Osteoblast (primary cell): ENCODE data around the gene PM20D2. TPM values are rescaled to one million over a fixed set of nuclear protein-coding genes. Genes with fewer than 3 reads are reported as not detected.

Source experiments
- DNase-seq: peaks from one replicate; pipeline ENCODE4 v3.0.0; 2011; ENCODE audit warnings: low spot score, mixed read lengths; ENCODE audit not compliant: insufficient read length; ENCODE audit errors: missing footprints
- H2AFZ ChIP-seq: 2 replicates; pipeline ENCODE4 v1.6.0; 2011; ENCODE audit warnings: mild to moderate bottlenecking, low read length
- H3K27ac ChIP-seq: 2 replicates; pipeline ENCODE4 v1.5.1; 2011; ENCODE audit warnings: mild to moderate bottlenecking, low read depth, low read length, moderate library complexity
- H3K27me3 ChIP-seq: 2 replicates; pipeline ENCODE4 v1.6.0; 2012; ENCODE audit warnings: mild to moderate bottlenecking, control low read depth, inconsistent platforms, low read length, moderate library complexity; ENCODE audit not compliant: insufficient read depth
- H3K36me3 ChIP-seq: 2 replicates; pipeline ENCODE4 v1.5.1; 2011; ENCODE audit warnings: mild to moderate bottlenecking, low read length, control low read depth, moderate library complexity; ENCODE audit not compliant: insufficient read depth
- H3K4me1 ChIP-seq: 2 replicates; pipeline ENCODE4 v1.5.1; 2011; ENCODE audit warnings: mild to moderate bottlenecking, low read length, control low read depth, moderate library complexity; ENCODE audit not compliant: insufficient read depth
- H3K4me2 ChIP-seq: 2 replicates; pipeline ENCODE4 v1.6.0; 2011; ENCODE audit warnings: mild to moderate bottlenecking, low read length; ENCODE audit not compliant: insufficient read depth
- H3K4me3 ChIP-seq: fragments of 200-600 bp; sonication (generic); 3 replicates; pipeline ENCODE4 v1.5.1; 2012; ENCODE audit warnings: mild to moderate bottlenecking, low read length, inconsistent platforms; ENCODE audit not compliant: insufficient read depth
- H3K79me2 ChIP-seq: 2 replicates; pipeline ENCODE4 v1.6.0; 2012; ENCODE audit warnings: mild to moderate bottlenecking, low read length, control low read depth, inconsistent platforms; ENCODE audit not compliant: insufficient read depth
- H3K9me3 ChIP-seq: 2 replicates; pipeline ENCODE4 v1.5.1; 2011; ENCODE audit warnings: low read depth, low read length, control low read depth
- H4K20me1 ChIP-seq: 2 replicates; pipeline ENCODE4 v1.6.0; 2012; ENCODE audit warnings: mild to moderate bottlenecking, low read length, control low read depth; ENCODE audit not compliant: insufficient read depth
- total RNA-seq: library from RNA; depleted of rRNA; stranded (reverse); fragments of >200 nt; gene quantifications from 2 replicates; pipeline ENCODE4 v1.2.3, GENCODE V29; 2012
- TF ChIP-seq, protein P1 (sequence below): IDR thresholded peaks from 2 replicates; pipeline ENCODE4 v1.5.1; 2011; ENCODE audit warnings: mild to moderate bottlenecking, low read depth, low read length, moderate library complexity; ENCODE audit errors: extremely low read depth

Gene PM20D2
- total RNA-seq, 1 donor, result 2.9 TPM

- H3K27ac ChIP-seq, result no peak overlapping the region
- H3K79me2 ChIP-seq, result no peaks in the 10 kb centered on the region
- H3K4me1 ChIP-seq, result no peaks in the 10 kb centered on the region
- H3K27me3 ChIP-seq, result peaks cover 4% of the 10 kb centered on the region
- no peak overlapping the region for H3K4me2 ChIP-seq
- H3K4me3 ChIP-seq, result no peak overlapping the region
- TF ChIP-seq, protein P1, sequence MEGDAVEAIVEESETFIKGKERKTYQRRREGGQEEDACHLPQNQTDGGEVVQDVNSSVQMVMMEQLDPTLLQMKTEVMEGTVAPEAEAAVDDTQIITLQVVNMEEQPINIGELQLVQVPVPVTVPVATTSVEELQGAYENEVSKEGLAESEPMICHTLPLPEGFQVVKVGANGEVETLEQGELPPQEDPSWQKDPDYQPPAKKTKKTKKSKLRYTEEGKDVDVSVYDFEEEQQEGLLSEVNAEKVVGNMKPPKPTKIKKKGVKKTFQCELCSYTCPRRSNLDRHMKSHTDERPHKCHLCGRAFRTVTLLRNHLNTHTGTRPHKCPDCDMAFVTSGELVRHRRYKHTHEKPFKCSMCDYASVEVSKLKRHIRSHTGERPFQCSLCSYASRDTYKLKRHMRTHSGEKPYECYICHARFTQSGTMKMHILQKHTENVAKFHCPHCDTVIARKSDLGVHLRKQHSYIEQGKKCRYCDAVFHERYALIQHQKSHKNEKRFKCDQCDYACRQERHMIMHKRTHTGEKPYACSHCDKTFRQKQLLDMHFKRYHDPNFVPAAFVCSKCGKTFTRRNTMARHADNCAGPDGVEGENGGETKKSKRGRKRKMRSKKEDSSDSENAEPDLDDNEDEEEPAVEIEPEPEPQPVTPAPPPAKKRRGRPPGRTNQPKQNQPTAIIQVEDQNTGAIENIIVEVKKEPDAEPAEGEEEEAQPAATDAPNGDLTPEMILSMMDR, result no peak
- H4K20me1 ChIP-seq, result no peaks in the 10 kb centered on the region
- H3K9me3 ChIP-seq, result no peaks in the 10 kb centered on the region
- H2AFZ ChIP-seq, result no peak overlapping the region
- no peak for DNase-seq
- no peaks in the 10 kb centered on the region for H3K36me3 ChIP-seq
Observed at GRCh38 chr6:89111933-89112332, 33.9 kb upstream of the PM20D2 start.

DNA sequence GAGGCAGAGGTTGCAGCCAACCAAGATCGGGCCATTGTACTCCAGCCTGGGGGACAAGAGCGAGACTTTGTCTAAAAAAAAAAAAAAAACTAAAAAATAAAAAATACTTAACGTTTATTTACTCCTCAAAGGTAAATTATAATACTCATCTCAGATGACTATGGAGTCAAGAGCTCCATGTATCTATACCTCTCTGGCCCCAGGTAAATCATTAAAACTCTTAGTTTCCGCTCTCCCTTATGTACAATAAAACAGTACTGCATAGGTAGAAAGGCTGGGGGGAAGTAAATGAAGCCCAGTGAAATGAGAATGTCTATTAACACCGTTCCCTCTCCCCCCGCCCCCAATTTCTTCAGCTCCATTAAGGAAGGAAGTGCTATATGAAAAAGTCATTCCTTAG lies 29.2 kb upstream of the PM20D2 start:
- no peaks in the 10 kb centered on the region for H3K4me1 ChIP-seq
- peaks cover 21% of the 10 kb centered on the region for H3K27me3 ChIP-seq
- no peaks in the 10 kb centered on the region for H3K79me2 ChIP-seq
- peak overlapping the region; percentile 77 for H3K4me2 ChIP-seq
- peak; percentile 52 for DNase-seq
- H3K36me3 ChIP-seq, result no peaks in the 10 kb centered on the region
- H4K20me1 ChIP-seq, result no peaks in the 10 kb centered on the region
- H3K9me3 ChIP-seq, result no peaks in the 10 kb centered on the region
- no peak overlapping the region for H2AFZ ChIP-seq
- TF ChIP-seq, protein P1, result no peak
- H3K4me3 ChIP-seq, result no peak overlapping the region
- no peak overlapping the region for H3K27ac ChIP-seq

DNA sequence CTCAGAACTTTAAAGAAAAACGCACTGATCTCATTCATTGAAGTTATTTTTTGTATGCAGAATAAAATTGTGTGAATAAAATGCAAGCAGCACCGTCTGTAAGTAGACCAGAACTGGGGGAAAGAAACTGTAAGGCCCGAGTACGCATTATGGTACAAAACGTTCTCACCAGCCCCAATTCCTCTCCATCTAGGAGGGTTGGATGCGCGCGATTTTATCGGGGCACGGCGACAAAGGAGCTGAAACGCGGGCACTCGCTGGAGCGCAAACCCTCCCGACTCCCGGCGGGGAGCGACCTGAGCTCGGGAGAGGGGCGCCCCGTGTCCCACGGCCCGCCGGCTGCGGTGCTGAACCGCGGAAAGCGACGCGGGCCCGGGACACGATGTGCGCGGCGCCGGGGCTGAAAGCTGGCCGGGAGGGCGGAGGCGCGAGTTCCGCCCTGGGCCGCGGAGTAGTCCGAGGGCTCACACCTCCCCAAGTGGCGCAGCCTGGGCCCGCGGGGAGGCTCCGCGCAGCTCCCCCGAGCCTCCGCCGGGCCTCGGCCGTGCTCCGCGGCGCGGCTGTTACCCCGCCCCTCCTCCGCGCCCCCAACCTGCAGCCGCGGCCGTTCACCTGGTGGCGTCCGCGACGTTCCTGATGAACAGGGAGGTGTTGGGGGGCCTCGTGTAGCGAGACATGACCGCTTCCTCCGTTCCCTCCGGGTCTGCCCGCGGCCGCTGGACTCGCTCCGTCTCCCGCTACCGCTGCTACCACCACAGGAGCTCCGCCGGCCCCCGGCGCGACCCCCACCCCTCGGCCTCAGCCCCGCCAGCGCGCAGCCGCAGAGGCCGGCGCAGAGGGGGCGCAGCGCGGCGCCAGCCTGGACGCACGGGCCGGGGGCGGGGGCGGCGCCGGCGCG lies 28.4 kb upstream of the PM20D2 start, which contains the start of gene SRSF12:
SRSF12 (minus strand) TSS at position 861 of the 898 bp plus-strand sequence; CDS start at position 677, 184 bp downstream.
- TF ChIP-seq, protein P1, result no peak
- Histone ChIP-seq H3K4me3 (peak within 1 kb of the TSS; percentile 66), H4K20me1 (no peaks in the 10 kb centered on the region), H3K36me3 (no peaks in the 10 kb centered on the region), H3K4me1 (no peaks in the 10 kb centered on the region), H3K79me2 (no peaks in the 10 kb centered on the region), H3K27ac (no peak within 1 kb of the TSS), H2AFZ (peak within 1 kb of the TSS; percentile 65), H3K9me3 (no peaks in the 10 kb centered on the region), H3K4me2 (peak within 1 kb of the TSS; percentile 77), H3K27me3 (peaks cover 21% of the 10 kb centered on the region)
- DNase-seq, result peak; percentile 95

- H3K79me2 ChIP-seq, result no peaks in the 10 kb centered on the region
- no peaks in the 10 kb centered on the region for H3K36me3 ChIP-seq
- H3K27me3 ChIP-seq, result peaks cover 21% of the 10 kb centered on the region
- no peak overlapping the region for H3K4me2 ChIP-seq
- H4K20me1 ChIP-seq, result no peaks in the 10 kb centered on the region
- no peak overlapping the region for H3K4me3 ChIP-seq
- H3K9me3 ChIP-seq, result no peaks in the 10 kb centered on the region
- TF ChIP-seq, protein P1, result no peak
- H3K4me1 ChIP-seq, result no peaks in the 10 kb centered on the region
- no peak overlapping the region for H3K27ac ChIP-seq
- DNase-seq, result peak; percentile 76
- no peak overlapping the region for H2AFZ ChIP-seq
Observed at GRCh38 chr6:89118931-89119330, 26.9 kb upstream of the PM20D2 start.
